Activated CD4-positive, alpha-beta T cell treated with anti-CD3 and anti-CD28 coated beads, Interleukin-2, amount 50 U/mL, for 48 hours (primary cell): ENCODE results near the gene SLC22A31.
"Not testable (repeated sequence)": the region's sequence is repeated elsewhere in the genome, so short reads cannot be mapped to it uniquely, and the experiment has no call there.

ENCODE experiments used
- DNase-seq, 2 experiments: peaks; one replicate each; pipeline ENCODE4 v3.0.0-alpha.2; 2020

Gene SLC22A31

GRCh38 chr16:89192956-89193575, 7.3 kb downstream of the SLC22A31 start:
- peak; percentile 39 to 43 for DNase-seq

- DNase-seq: peak; percentile 36 to 52
Measured at GRCh38 chr16:89192186-89192955, 8.0 kb downstream of the SLC22A31 start.

GRCh38 chr16:89191901-89192185, 8.5 kb downstream of the SLC22A31 start:
- no peak for DNase-seq

DNA sequence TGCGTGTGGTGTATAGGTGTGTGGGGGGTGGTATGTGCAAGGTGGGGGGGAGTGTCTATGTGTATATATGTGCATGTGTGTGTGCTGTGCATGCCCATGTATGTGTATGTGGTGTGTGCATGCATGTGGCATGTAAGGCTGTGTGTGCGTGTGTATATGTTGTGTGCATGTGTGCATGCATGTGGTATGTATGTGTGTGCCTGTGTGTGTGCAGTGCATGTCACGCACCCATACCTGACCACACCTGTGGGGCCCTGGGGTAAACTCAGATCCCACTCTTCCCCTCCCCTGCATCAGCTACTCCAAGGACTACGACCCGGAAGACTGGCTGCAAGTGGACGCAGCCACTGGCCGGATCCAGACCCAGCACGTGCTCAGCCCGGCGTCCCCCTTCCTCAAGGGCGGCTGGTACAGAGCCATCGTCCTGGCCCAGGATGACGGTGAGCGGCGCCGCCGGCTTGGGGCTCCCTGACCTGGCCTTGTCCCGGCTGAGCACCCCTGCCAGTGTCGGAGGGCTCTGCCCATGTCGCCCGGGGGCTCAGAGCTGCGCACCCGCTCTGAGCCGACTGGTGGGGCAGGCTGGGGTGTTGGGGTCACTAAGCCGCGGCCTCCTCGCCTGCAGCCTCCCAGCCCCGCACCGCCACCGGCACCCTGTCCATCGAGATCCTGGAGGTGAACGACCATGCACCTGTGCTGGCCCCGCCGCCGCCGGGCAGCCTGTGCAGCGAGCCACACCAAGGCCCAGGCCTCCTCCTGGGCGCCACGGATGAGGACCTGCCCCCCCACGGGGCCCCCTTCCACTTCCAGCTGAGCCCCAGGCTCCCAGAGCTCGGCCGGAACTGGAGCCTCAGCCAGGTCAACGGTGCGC, 9.1 kb downstream of the SLC22A31 start:
- no peak for DNase-seq

- DNase-seq: no peak
Measured at GRCh38 chr16:89190150-89190958, 10.0 kb downstream of the SLC22A31 start.

DNA sequence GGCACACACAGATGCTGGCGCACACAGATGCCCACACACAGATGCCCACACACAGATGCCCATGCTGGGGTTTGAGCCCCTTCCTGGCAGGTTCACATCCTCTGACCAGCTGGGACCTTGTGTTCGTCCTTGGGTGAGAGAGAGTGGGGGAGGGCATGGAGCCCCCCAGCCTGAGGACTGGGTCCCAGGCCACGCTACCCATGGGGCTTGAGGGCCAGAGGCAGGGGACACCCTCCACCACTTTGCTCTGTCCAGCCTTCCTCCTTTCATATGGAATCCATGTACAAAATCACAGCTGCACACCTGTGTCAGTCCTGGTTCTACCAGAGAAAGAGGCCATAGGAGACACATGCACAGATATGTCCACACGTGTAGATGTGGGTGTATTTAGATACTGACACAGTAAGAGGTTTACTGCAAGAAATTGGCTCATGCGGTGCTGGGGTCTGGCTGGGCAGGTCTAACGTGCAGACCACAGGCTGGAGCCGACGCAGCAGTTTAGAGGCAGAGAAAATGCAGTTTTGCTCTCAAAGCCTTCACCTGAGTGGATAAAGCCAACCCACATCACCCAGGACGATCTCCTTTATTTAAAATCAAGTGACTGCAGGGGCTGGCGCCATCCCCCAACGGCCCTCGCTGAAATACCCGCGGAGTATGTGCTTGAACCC, 10.8 kb downstream of the SLC22A31 start:
- DNase-seq: no peak

- DNase-seq: not testable (repeated sequence)
Measured at GRCh38 chr16:89188471-89189357, 11.6 kb downstream of the SLC22A31 start.

GRCh38 chr16:89187770-89188392, 12.5 kb downstream of the SLC22A31 start:
- no peak for DNase-seq

- DNase-seq: peak in 1 of 2 experiments; percentile 35
Measured at GRCh38 chr16:89187032-89187769, 13.1 kb downstream of the SLC22A31 start.

DNA sequence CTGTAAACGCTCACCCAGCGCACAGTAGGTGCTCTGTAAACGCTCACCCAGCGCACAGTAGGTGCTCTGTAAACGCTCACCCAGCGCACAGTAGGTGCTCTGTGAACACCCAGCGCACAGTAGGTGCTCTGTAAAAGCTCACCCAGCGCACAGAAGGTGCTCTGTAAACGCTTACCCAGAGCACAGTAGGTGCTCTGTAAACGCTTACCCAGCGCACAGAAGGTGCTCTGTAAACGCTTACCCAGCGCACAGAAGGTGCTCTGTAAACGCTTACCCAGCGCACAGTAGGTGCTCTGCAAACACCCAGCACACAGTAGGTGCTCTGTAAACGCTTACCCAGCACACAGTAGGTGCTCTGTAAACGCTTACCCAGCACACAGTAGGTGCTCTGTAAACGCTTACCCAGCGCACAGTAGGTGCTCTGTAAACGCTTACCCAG, 13.7 kb downstream of the SLC22A31 start:
- not testable (repeated sequence) for DNase-seq

- DNase-seq: not testable (repeated sequence)
Measured at GRCh38 chr16:89185887-89186592, 14.3 kb downstream of the SLC22A31 start.

GRCh38 chr16:89184933-89185794, 15.2 kb downstream of the SLC22A31 start:
- DNase-seq: no peak

DNA sequence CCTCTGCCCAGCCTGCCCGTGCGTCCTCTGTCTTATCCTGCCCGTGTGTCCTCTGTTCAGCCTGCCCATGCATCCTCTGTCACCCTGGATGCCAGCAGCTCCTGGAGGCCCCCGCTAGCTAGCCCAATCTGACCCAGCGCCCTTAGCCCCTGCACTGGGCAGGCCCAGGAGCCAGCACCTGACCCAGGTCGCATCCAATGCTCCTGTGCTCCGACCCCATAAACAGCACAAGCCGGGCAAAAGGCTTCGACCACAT, 15.7 kb downstream of the SLC22A31 start:
- no peak for DNase-seq

DNA sequence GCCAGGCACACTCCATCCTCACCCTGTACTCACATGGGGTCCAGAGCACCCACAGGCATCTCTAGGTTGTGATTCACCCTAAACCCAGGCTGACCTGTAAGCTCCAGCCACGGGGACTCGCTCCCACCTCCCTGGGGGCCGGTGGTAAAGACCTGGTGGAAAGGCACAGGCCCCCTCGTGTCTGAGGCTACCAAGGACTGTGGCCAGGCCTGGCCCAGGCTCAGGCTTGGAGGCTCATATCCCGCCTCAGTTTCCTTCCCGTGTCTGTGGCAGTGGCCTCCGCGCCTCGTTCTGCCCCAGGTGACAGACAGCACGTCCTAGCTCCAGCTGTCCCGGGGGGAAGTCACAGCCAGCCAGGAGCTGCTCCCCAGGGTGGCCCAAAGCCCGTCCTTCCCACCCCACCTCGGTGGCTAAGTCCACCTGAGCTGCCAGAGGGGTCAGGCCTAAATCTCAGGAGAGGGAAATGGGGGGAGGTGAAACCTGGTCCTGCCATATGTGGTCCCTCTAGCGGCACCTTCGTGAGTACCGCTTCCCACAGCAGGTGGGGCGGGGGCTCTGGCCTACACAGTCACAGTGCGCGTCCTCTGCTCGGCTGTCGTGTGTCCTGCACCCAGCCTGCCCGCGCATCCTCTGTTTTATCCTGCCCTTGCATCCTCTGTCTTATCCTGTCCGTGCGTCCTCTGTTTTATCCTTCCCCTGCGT, 16.2 kb downstream of the SLC22A31 start:
- no peak for DNase-seq

- no peak for DNase-seq
Measured at GRCh38 chr16:89183463-89183862, 16.9 kb downstream of the SLC22A31 start.

DNA sequence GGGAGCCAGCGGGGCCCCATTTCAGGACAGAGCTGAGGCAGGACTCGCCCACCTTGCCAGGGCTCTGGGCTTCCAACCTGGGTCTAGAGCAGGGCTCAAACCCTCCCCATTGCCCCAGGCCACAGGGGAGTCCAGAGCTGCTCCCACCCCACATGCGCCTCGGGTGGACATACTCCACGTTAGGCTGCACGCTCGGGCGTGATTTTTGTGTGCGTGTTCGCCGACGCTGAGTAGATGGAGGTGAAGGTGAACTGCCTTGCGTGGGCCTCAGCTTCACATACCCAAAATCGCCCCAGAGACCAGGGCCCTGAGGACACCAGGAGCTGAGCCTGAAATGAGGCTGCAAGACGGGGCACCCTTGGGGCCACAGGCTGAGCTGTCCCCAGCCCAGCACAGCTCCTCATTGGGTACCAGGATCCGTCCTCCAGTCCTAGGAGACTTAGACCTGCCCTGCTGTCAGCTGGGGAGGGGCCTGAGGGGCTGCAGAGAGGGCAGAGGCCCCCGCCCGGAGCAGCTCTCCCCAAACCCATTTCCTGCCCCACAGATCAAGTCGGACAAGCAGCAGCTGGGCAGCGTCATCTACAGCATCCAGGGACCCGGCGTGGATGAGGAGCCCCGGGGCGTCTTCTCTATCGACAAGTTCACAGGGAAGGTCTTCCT, 20.6 kb downstream of the SLC22A31 start:
- no peak for DNase-seq

DNA sequence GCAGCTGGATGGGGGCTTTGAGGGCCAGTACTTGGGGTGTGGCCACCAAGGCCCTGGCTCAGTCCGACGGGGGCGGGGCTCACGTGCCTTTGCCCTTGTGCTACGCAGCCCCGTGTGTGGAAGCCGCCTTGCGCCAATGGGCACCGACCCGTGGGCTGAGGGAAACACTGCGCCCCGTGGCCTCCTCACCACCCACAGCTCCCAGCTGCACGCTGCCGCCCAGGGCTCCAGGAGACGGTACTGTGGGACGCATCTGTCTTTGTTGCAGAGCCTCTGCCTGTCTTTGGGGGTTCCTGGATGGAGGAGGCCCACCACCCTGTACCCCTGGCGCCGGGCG, 21.2 kb downstream of the SLC22A31 start:
- DNase-seq: no peak
